Stimulated activated effector memory CD8-positive, alpha-beta T cell treated with anti-CD3 and anti-CD28 coated beads, Interleukin-12 subunit alpha, Interleukin-12 subunit beta, amount 100 ng/mL, for 72 hours (primary cell): Measurements from ENCODE around the gene CDHR2.
A peak's percentile ranks its signal among the peaks of the same experiment; 100 is the strongest.

Experiments
- ATAC-seq: fragments of 150-1000 bp; cut with Tn5 transposase; 2 replicates; pipeline ENCODE4 v1.10.0; 2021
- DNase-seq, 2 donors: peaks; one replicate each; pipeline ENCODE4 v3.0.0; 2021 to 2022; ENCODE audit warnings: low spot score in 2 of 2
- H3K27ac Mint-ChIP-seq: one replicate; pipeline ENCODE4 v1.8.0; 2022; ENCODE audit warnings: mild to moderate bottlenecking, mixed read lengths
- H3K36me3 Mint-ChIP-seq: one replicate; pipeline ENCODE4 v1.8.0; 2022; ENCODE audit warnings: mild to moderate bottlenecking, mixed read lengths
- H3K4me1 Mint-ChIP-seq: one replicate; pipeline ENCODE4 v1.8.0; 2022; ENCODE audit warnings: mixed read lengths
- H3K4me3 Mint-ChIP-seq: one replicate; pipeline ENCODE4 v1.8.0; 2022; ENCODE audit warnings: mild to moderate bottlenecking, mixed read lengths
- H3K9me3 Mint-ChIP-seq: one replicate; pipeline ENCODE4 v1.8.0; 2022; ENCODE audit warnings: mixed read lengths

CDHR2 gene

GRCh38 chr5:176608142-176608705 is 59.1 kb downstream of the CDHR2 start:
- Mint-ChIP-seq H3K36me3 (peaks cover 14% of the 10 kb centered on the region), H3K4me3 (peak overlapping the region; percentile 84), H3K9me3 (no peaks in the 10 kb centered on the region), H3K4me1 (peaks cover 24% of the 10 kb centered on the region), H3K27ac (peak overlapping the region; percentile 83)
- no peak for DNase-seq
- ATAC-seq: no peak

GRCh38 chr5:176608937-176609723 is 60.0 kb downstream of the CDHR2 start:
- ATAC-seq (peak; percentile 35), DNase-seq (no peak)
- peak overlapping the region; percentile 83 for H3K27ac Mint-ChIP-seq
- H3K36me3 Mint-ChIP-seq: peaks cover 14% of the 10 kb centered on the region
- H3K4me3 Mint-ChIP-seq: peak overlapping the region; percentile 84
- H3K9me3 Mint-ChIP-seq: no peaks in the 10 kb centered on the region
- H3K4me1 Mint-ChIP-seq: peaks cover 24% of the 10 kb centered on the region

GRCh38 chr5:176609724-176610434 is 60.7 kb downstream of the CDHR2 start, which contains the start of gene GPRIN1:
TSS of gene GPRIN1 (minus strand) at chr5:176610156. CDS start at chr5:176599834, 10,322 bp downstream.
- H3K27ac Mint-ChIP-seq: peak within 1 kb of the TSS; percentile 83
- DNase-seq (peak; percentile 78 to 87), ATAC-seq (peak; percentile 74)
- peaks cover 14% of the 10 kb centered on the region for H3K36me3 Mint-ChIP-seq
- peaks cover 24% of the 10 kb centered on the region for H3K4me1 Mint-ChIP-seq
- H3K9me3 Mint-ChIP-seq: no peaks in the 10 kb centered on the region
- peak within 1 kb of the TSS; percentile 84 for H3K4me3 Mint-ChIP-seq

- H3K4me1 Mint-ChIP-seq: peaks cover 24% of the 10 kb centered on the region
- peak overlapping the region; percentile 66 for H3K4me3 Mint-ChIP-seq
- H3K9me3 Mint-ChIP-seq: no peaks in the 10 kb centered on the region
- no peak overlapping the region for H3K27ac Mint-ChIP-seq
- ATAC-seq (no peak), DNase-seq (no peak)
- peaks cover 14% of the 10 kb centered on the region for H3K36me3 Mint-ChIP-seq
These were observed 61.3 kb downstream of the CDHR2 start for GRCh38 chr5:176610435-176610773.

GRCh38 chr5:176611435-176611834 is 62.3 kb downstream of the CDHR2 start:
- Mint-ChIP-seq H3K36me3 (peaks cover 14% of the 10 kb centered on the region), H3K9me3 (no peaks in the 10 kb centered on the region), H3K4me1 (peaks cover 24% of the 10 kb centered on the region), H3K4me3 (no peak overlapping the region), H3K27ac (peak overlapping the region; percentile 6)
- DNase-seq: peak; percentile 49 to 80
- no peak for ATAC-seq

- Mint-ChIP-seq H3K36me3 (peaks cover 14% of the 10 kb centered on the region), H3K27ac (peak overlapping the region; percentile 6), H3K9me3 (no peaks in the 10 kb centered on the region), H3K4me3 (no peak overlapping the region), H3K4me1 (peaks cover 24% of the 10 kb centered on the region)
- ATAC-seq: no peak
- DNase-seq: no peak
These were observed 62.9 kb downstream of the CDHR2 start for GRCh38 chr5:176612008-176612407.

GRCh38 chr5:176612855-176613254 is 63.7 kb downstream of the CDHR2 start:
- H3K9me3 Mint-ChIP-seq: no peaks in the 10 kb centered on the region
- ATAC-seq (no peak), DNase-seq (no peak)
- H3K4me1 Mint-ChIP-seq: peaks cover 24% of the 10 kb centered on the region
- H3K36me3 Mint-ChIP-seq: peaks cover 14% of the 10 kb centered on the region
- H3K27ac Mint-ChIP-seq: no peak overlapping the region
- no peak overlapping the region for H3K4me3 Mint-ChIP-seq

- no peak for DNase-seq
- H3K4me3 Mint-ChIP-seq: no peak overlapping the region
- peaks cover 14% of the 10 kb centered on the region for H3K4me1 Mint-ChIP-seq
- ATAC-seq: no peak
- H3K9me3 Mint-ChIP-seq: no peaks in the 10 kb centered on the region
- peaks cover 7% of the 10 kb centered on the region for H3K36me3 Mint-ChIP-seq
- no peak overlapping the region for H3K27ac Mint-ChIP-seq
These were observed 65.8 kb downstream of the CDHR2 start for GRCh38 chr5:176614805-176615478.

- peaks cover 21% of the 10 kb centered on the region for H3K4me1 Mint-ChIP-seq
- ATAC-seq (no peak), DNase-seq (no peak)
- peaks cover 5% of the 10 kb centered on the region for H3K36me3 Mint-ChIP-seq
- H3K4me3 Mint-ChIP-seq: no peak overlapping the region
- no peaks in the 10 kb centered on the region for H3K9me3 Mint-ChIP-seq
- no peak overlapping the region for H3K27ac Mint-ChIP-seq
These were observed 67.4 kb downstream of the CDHR2 start for GRCh38 chr5:176616511-176616910.

- no peaks in the 10 kb centered on the region for H3K36me3 Mint-ChIP-seq
- DNase-seq: no peak
- no peak overlapping the region for H3K27ac Mint-ChIP-seq
- H3K9me3 Mint-ChIP-seq: no peaks in the 10 kb centered on the region
- ATAC-seq: no peak
- H3K4me3 Mint-ChIP-seq: peak overlapping the region; percentile 71
- H3K4me1 Mint-ChIP-seq: peaks cover 13% of the 10 kb centered on the region
These were observed 69.6 kb downstream of the CDHR2 start for GRCh38 chr5:176618783-176619182.

GRCh38 chr5:176619203-176619568 is 70.0 kb downstream of the CDHR2 start:
- Mint-ChIP-seq H3K9me3 (no peaks in the 10 kb centered on the region), H3K4me1 (peaks cover 13% of the 10 kb centered on the region), H3K36me3 (no peaks in the 10 kb centered on the region), H3K27ac (no peak overlapping the region), H3K4me3 (peak overlapping the region; percentile 71)
- ATAC-seq (peak; percentile 94), DNase-seq (peak; percentile 62 to 85)

- no peak for ATAC-seq
- H3K27ac Mint-ChIP-seq: peak overlapping the region; percentile 26
- H3K4me3 Mint-ChIP-seq: peak overlapping the region; percentile 71
- peaks cover 13% of the 10 kb centered on the region for H3K4me1 Mint-ChIP-seq
- no peak for DNase-seq
- H3K36me3 Mint-ChIP-seq: no peaks in the 10 kb centered on the region
- no peaks in the 10 kb centered on the region for H3K9me3 Mint-ChIP-seq
These were observed 70.6 kb downstream of the CDHR2 start for GRCh38 chr5:176619569-176620332.

GRCh38 chr5:176620333-176620981 is 71.3 kb downstream of the CDHR2 start:
- no peaks in the 10 kb centered on the region for H3K9me3 Mint-ChIP-seq
- peak overlapping the region; percentile 71 for H3K4me3 Mint-ChIP-seq
- peak overlapping the region; percentile 26 for H3K27ac Mint-ChIP-seq
- DNase-seq (no peak), ATAC-seq (no peak)
- peaks cover 13% of the 10 kb centered on the region for H3K4me1 Mint-ChIP-seq
- H3K36me3 Mint-ChIP-seq: no peaks in the 10 kb centered on the region

GRCh38 chr5:176621661-176622079 is 72.5 kb downstream of the CDHR2 start:
- Mint-ChIP-seq H3K4me3 (no peak overlapping the region), H3K9me3 (no peaks in the 10 kb centered on the region), H3K36me3 (no peaks in the 10 kb centered on the region), H3K27ac (no peak overlapping the region), H3K4me1 (peaks cover 13% of the 10 kb centered on the region)
- ATAC-seq (no peak), DNase-seq (no peak)
